Large intestine (tissue), 12 donors: ENCODE data around the gene PCDHGC3. TPM values are rescaled to one million over a fixed set of nuclear protein-coding genes. Genes with fewer than 3 reads are reported as not detected.
"Not testable (repeated sequence)": the region's sequence is repeated elsewhere in the genome, so short reads cannot be mapped to it uniquely, and the experiment has no call there.

Experiments
- DNase-seq, 2 donors: peaks; one replicate each; pipeline versions ENCODE4 v3.0.0 to v3.0.0-alpha.2; 2013
- H3K27ac ChIP-seq: one replicate; pipeline ENCODE4 v1.5.1; 2013; ENCODE audit warnings: low read length
- H3K27me3 ChIP-seq: 2 replicates; pipeline ENCODE4 v1.6.1; 2013; ENCODE audit warnings: low read length; ENCODE audit not compliant: control insufficient read depth, insufficient read depth
- H3K36me3 ChIP-seq: 2 replicates; pipeline ENCODE4 v1.6.1; 2013; ENCODE audit warnings: low read length; ENCODE audit not compliant: control insufficient read depth, insufficient read depth
- H3K4me1 ChIP-seq: one replicate; pipeline ENCODE4 v1.6.1; 2013; ENCODE audit warnings: low read length; ENCODE audit not compliant: control insufficient read depth, insufficient read depth
- H3K4me3 ChIP-seq: one replicate; pipeline ENCODE4 v1.5.1; 2013; ENCODE audit warnings: low read length
- H3K9me3 ChIP-seq: one replicate; pipeline ENCODE4 v1.6.1; 2013; ENCODE audit warnings: mild to moderate bottlenecking, low read depth, low read length, moderate library complexity; ENCODE audit not compliant: control insufficient read depth
- WGBS: methylation state at CpG from one replicate; pipeline ENCODE4 v1.1.5; 2013; ENCODE audit warnings: low lambda C conversion rate; ENCODE audit not compliant: insufficient coverage; 5-methylcytosine and 5-hydroxymethylcytosine counted together
- long read RNA-seq, 11 donors: transcript quantifications; one replicate each; lab custom pipeline, GENCODE V29; 2026
- polyA plus RNA-seq: library from polyadenylated mRNA; unstranded; fragments of 120-200 nt; gene quantifications from one replicate; pipeline ENCODE4 v1.2.1, GENCODE V29; 2013

The PCDHGC3 gene
- polyA plus RNA-seq = 30.4 TPM
- long read RNA-seq, donor 1, full-length matches to known transcripts = 4 of 4 reads
- long read RNA-seq, donor 1, partial matches to known transcripts = 0 of 4 reads
- long read RNA-seq, donor 1, other reads (novel, unspliced or antisense) = 0 of 4 reads
- long read RNA-seq, donor 2, full-length matches to known transcripts = 7 of 7 reads
- long read RNA-seq, donor 2, partial matches to known transcripts = 0 of 7 reads
- long read RNA-seq, donor 2, other reads (novel, unspliced or antisense) = 0 of 7 reads
- long read RNA-seq, donor 3, full-length matches to known transcripts = 6 of 6 reads
- long read RNA-seq, donor 3, partial matches to known transcripts = 0 of 6 reads
- long read RNA-seq, donor 3, other reads (novel, unspliced or antisense) = 0 of 6 reads
- long read RNA-seq, donor 4, full-length matches to known transcripts = 1 of 1 reads
- long read RNA-seq, donor 4, partial matches to known transcripts = 0 of 1 reads
- long read RNA-seq, donor 4, other reads (novel, unspliced or antisense) = 0 of 1 reads
- long read RNA-seq, donor 5, full-length matches to known transcripts = 4 of 4 reads
- long read RNA-seq, donor 5, partial matches to known transcripts = 0 of 4 reads
- long read RNA-seq, donor 5, other reads (novel, unspliced or antisense) = 0 of 4 reads
- long read RNA-seq, donor 6, full-length matches to known transcripts = 10 of 10 reads
- long read RNA-seq, donor 6, partial matches to known transcripts = 0 of 10 reads
- long read RNA-seq, donor 6, other reads (novel, unspliced or antisense) = 0 of 10 reads
- long read RNA-seq, donor 7, full-length matches to known transcripts = 7 of 7 reads
- long read RNA-seq, donor 7, partial matches to known transcripts = 0 of 7 reads
- long read RNA-seq, donor 7, other reads (novel, unspliced or antisense) = 0 of 7 reads
- long read RNA-seq, donor 8, full-length matches to known transcripts = 7 of 7 reads
- long read RNA-seq, donor 8, partial matches to known transcripts = 0 of 7 reads
- long read RNA-seq, donor 8, other reads (novel, unspliced or antisense) = 0 of 7 reads
- long read RNA-seq, donor 9, full-length matches to known transcripts = 7 of 7 reads
- long read RNA-seq, donor 9, partial matches to known transcripts = 0 of 7 reads
- long read RNA-seq, donor 9, other reads (novel, unspliced or antisense) = 0 of 7 reads
- long read RNA-seq, donor 10, full-length matches to known transcripts = 8 of 8 reads
- long read RNA-seq, donor 10, partial matches to known transcripts = 0 of 8 reads
- long read RNA-seq, donor 10, other reads (novel, unspliced or antisense) = 0 of 8 reads
- long read RNA-seq, donor 11, full-length matches to known transcripts = 9 of 9 reads
- long read RNA-seq, donor 11, partial matches to known transcripts = 0 of 9 reads
- long read RNA-seq, donor 11, other reads (novel, unspliced or antisense) = 0 of 9 reads

DNA sequence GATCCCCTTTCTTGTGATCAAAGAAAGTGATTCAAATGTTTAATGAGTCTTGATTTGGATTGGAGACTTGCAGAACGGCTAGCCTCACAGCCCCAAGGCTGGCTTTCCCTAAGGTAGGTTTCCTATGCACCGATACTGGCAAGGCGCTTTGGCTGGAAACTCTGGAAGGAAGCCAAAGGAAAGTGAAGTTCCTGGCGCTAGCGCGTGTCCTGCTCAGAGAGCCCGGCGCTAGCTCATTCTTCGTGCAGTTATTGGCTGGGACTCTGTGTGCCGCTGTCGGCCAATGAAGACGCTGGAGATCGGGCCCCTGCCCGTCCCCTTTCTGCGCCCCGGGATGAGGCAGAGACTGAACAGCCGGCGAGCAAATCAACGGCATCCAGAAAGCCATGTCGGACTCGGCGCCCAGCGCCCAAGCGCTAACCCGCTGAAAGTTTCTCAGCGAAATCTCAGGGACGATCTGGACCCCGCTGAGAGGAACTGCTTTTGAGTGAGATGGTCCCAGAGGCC lies at the start of gene PCDHGC3:
PCDHGC3 (plus strand) TSS at position 342 of the 507 bp plus-strand sequence; CDS start at position 493, 151 bp downstream.
- Histone ChIP-seq H3K4me1 (peaks cover 9% of the 10 kb centered on the region), H3K9me3 (no peaks in the 10 kb centered on the region)
- WGBS = no CpG with 5 or more reads among the region's 28 CpGs

DNA sequence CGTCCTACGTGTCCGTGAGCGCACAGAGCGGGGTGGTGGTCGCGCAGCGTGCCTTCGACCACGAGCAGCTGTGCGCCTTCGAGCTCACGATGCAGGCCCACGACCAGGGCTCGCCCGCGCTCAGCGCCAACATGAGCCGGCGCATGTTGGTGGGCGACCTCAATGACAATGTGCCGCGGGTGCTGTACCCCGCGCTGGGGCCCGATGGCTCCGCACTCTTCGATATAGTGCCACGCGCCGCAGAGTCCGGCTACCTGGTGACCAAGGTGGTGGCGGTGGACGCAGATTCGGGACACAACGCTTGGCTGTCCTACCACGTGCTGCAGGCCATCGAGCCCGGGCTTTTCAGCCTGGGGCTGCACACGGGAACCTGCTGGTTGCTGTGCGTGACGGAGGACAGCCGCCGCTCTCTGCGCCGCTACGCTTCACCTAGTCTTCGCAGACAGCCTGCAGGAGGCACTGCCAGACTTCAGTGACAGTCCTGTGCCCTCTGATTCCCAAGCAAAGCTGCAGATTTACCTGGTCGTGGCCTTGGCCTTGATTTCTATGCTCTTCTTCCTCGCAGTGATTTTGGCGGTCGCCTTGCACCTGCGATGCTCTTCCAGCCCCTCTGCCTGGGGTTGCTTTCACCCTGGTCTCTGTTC lies 47.9 kb upstream of the PCDHGC3 start:
- H3K27me3 ChIP-seq = peaks cover 52% of the 10 kb centered on the region
- WGBS = no CpG with 5 or more reads among the region's 53 CpGs

More for the DNA sequence above, at the start of gene PCDHGC3:
- Histone ChIP-seq H3K27ac (peak within 1 kb of the TSS; percentile 51), H3K4me3 (peak within 1 kb of the TSS; percentile 56), H3K27me3 (peaks cover 35% of the 10 kb centered on the region), H3K36me3 (no peaks in the 10 kb centered on the region)
- peak; percentile 72 to 82 for DNase-seq

DNA sequence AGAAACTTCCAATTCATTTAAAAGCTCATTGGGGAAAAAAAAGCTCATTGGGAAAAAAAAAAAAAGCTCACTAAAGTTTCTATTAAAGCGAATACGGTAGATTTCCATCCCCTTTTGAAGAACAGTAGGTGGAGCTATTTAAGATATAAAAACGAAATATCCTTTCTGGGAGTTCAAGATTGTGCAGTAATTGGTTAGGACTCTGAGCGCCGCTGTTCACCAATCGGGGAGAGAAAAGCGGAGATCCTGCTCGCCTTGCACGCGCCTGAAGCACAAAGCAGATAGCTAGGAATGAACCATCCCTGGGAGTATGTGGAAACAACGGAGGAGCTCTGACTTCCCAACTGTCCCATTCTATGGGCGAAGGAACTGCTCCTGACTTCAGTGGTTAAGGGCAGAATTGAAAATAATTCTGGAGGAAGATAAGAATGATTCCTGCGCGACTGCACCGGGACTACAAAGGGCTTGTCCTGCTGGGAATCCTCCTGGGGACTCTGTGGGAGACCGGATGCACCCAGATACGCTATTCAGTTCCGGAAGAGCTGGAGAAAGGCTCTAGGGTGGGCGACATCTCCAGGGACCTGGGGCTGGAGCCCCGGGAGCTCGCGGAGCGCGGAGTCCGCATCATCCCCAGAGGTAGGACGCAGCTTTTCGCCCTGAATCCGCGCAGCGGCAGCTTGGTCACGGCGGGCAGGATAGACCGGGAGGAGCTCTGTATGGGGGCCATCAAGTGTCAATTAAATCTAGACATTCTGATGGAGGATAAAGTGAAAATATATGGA lies 45.2 kb upstream of the PCDHGC3 start, which contains the start of gene PCDHGA12:
PCDHGA12 (plus strand) TSS at position 176 of the 782 bp plus-strand sequence; CDS start at position 429, 253 bp downstream.
- WGBS = 23% methylated on average over 5 of the region's 33 CpGs
- no peak within 1 kb of the TSS for H3K27ac ChIP-seq
- H3K36me3 ChIP-seq = no peaks in the 10 kb centered on the region
- H3K4me1 ChIP-seq = no peaks in the 10 kb centered on the region
- peaks cover 50% of the 10 kb centered on the region for H3K27me3 ChIP-seq
- DNase-seq = peak in 1 of 2 donors; percentile 8
- peaks cover 50% of the 10 kb centered on the region for H3K9me3 ChIP-seq
- no peak within 1 kb of the TSS for H3K4me3 ChIP-seq

More for the DNA sequence above, 47.9 kb upstream of the PCDHGC3 start:
- no peaks in the 10 kb centered on the region for H3K4me1 ChIP-seq
- H3K27ac ChIP-seq = no peak overlapping the region
- peaks cover 65% of the 10 kb centered on the region for H3K9me3 ChIP-seq
- DNase-seq = no peak
- no peaks in the 10 kb centered on the region for H3K36me3 ChIP-seq
- H3K4me3 ChIP-seq = no peak overlapping the region

DNA sequence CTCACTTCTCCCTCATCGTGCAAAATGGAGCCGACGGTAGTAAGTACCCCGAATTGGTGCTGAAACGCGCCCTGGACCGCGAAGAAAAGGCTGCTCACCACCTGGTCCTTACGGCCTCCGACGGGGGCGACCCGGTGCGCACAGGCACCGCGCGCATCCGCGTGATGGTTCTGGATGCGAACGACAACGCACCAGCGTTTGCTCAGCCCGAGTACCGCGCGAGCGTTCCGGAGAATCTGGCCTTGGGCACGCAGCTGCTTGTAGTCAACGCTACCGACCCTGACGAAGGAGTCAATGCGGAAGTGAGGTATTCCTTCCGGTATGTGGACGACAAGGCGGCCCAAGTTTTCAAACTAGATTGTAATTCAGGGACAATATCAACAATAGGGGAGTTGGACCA lies 44.5 kb upstream of the PCDHGC3 start:
- DNase-seq = no peak
- no CpG with 5 or more reads among the region's 37 CpGs for WGBS
- H3K36me3 ChIP-seq = no peaks in the 10 kb centered on the region
- H3K4me3 ChIP-seq = no peak overlapping the region
- H3K4me1 ChIP-seq = no peaks in the 10 kb centered on the region
- no peak overlapping the region for H3K27ac ChIP-seq
- peaks cover 46% of the 10 kb centered on the region for H3K27me3 ChIP-seq
- H3K9me3 ChIP-seq = peaks cover 50% of the 10 kb centered on the region

DNA sequence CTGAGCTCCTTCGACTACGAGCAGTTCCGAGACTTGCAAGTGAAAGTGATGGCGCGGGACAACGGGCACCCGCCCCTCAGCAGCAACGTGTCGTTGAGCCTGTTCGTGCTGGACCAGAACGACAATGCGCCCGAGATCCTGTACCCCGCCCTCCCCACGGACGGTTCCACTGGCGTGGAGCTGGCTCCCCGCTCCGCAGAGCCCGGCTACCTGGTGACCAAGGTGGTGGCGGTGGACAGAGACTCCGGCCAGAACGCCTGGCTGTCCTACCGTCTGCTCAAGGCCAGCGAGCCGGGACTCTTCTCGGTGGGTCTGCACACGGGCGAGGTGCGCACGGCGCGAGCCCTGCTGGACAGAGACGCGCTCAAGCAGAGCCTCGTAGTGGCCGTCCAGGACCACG lies 43.5 kb upstream of the PCDHGC3 start:
- DNase-seq, H3K36me3 ChIP-seq, H3K4me1 ChIP-seq, H3K4me3 ChIP-seq, H3K27ac ChIP-seq: not testable (repeated sequence)
- Histone ChIP-seq H3K27me3 (peaks cover 39% of the 10 kb centered on the region), H3K9me3 (peaks cover 48% of the 10 kb centered on the region)
- WGBS = no CpG with 5 or more reads among the region's 38 CpGs

DNA sequence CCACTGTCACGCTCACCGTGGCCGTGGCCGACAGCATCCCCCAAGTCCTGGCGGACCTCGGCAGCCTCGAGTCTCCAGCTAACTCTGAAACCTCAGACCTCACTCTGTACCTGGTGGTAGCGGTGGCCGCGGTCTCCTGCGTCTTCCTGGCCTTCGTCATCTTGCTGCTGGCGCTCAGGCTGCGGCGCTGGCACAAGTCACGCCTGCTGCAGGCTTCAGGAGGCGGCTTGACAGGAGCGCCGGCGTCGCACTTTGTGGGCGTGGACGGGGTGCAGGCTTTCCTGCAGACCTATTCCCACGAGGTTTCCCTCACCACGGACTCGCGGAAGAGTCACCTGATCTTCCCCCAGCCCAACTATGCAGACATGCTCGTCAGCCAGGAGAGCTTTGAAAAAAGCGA lies 43.0 kb upstream of the PCDHGC3 start:
- not testable (repeated sequence) for H3K4me1 ChIP-seq, DNase-seq, H3K36me3 ChIP-seq, H3K27ac ChIP-seq, H3K4me3 ChIP-seq
- WGBS = 8% methylated on average over 2 of the region's 29 CpGs
- peaks cover 43% of the 10 kb centered on the region for H3K9me3 ChIP-seq
- H3K27me3 ChIP-seq = peaks cover 35% of the 10 kb centered on the region

DNA sequence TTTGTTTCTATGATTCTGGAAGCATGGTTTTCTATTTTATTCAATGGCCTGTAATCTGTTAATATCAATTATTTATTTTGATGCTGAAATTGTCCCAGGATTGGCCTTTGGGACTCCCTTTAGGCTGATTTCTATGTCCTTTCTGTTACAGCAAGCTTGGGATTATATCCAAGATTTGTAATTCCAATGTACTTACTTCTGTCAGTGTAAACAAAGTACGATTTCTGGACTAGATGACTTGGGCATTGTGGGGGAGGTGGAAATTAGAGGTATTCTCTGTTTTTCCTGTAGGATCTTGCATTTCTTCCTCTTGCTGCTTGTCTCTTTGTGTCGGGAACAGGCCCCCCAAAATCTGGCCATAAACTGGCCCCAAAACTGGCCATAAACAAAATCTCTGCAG lies 41.8 kb upstream of the PCDHGC3 start:
- peaks cover 38% of the 10 kb centered on the region for H3K9me3 ChIP-seq
- H3K36me3 ChIP-seq = no peaks in the 10 kb centered on the region
- H3K4me3 ChIP-seq = no peak overlapping the region
- no CpG with 5 or more reads among the region's 2 CpGs for WGBS
- no peak overlapping the region for H3K27ac ChIP-seq
- H3K4me1 ChIP-seq = no peaks in the 10 kb centered on the region
- H3K27me3 ChIP-seq = peaks cover 29% of the 10 kb centered on the region
- DNase-seq = no peak

DNA sequence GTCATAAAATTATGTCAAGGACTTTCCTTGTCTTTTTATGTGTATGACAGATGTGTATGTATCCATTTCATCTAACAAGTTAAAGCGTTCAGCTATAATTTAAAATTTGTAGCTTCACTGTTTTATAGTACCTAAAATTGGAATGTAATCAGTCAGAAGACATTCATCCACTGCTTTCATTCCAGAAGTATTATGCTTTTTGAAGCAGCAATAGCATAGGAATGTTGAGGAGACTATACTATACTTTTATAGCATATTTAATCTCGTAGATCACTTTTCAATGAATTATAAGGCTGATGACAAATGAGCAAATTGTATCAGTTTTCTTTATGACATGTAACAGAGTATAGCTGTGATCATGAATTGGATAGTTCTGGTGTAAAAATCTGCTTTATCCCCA lies 38.5 kb upstream of the PCDHGC3 start:
- DNase-seq = no peak
- H3K36me3 ChIP-seq = no peaks in the 10 kb centered on the region
- peaks cover 9% of the 10 kb centered on the region for H3K27me3 ChIP-seq
- peaks cover 34% of the 10 kb centered on the region for H3K9me3 ChIP-seq
- WGBS = 89% methylated on average over 1 of the region's 2 CpGs
- H3K4me3 ChIP-seq = no peak overlapping the region
- no peak overlapping the region for H3K27ac ChIP-seq
- H3K4me1 ChIP-seq = no peaks in the 10 kb centered on the region
